ENCODE data around the gene TNFAIP3.
A peak's percentile ranks its signal among the peaks of the same experiment; 100 is the strongest.

TNFAIP3 gene

GRCh38 chr6:137923866-137924653, 57.0 kb downstream of the TNFAIP3 start:
- no peak for DNase-seq (ENCODE audit: low read depth)

GRCh38 chr6:137925141-137925698, 58.2 kb downstream of the TNFAIP3 start:
- no peak for DNase-seq (ENCODE audit: low read depth)

- peak; percentile 88 for DNase-seq (ENCODE audit: low read depth)
Observed at GRCh38 chr6:137926207-137926731, 59.2 kb downstream of the TNFAIP3 start.

- no peak for DNase-seq (ENCODE audit: low read depth)
Observed at GRCh38 chr6:137926985-137927384, 59.9 kb downstream of the TNFAIP3 start.

- no peak for DNase-seq (ENCODE audit: low read depth)
Observed at GRCh38 chr6:137927777-137928218, 60.7 kb downstream of the TNFAIP3 start.

- DNase-seq (ENCODE audit: low read depth), result no peak
Observed at GRCh38 chr6:137928286-137928685, 61.2 kb downstream of the TNFAIP3 start.

GRCh38 chr6:137931849-137932465, 64.9 kb downstream of the TNFAIP3 start:
- DNase-seq (ENCODE audit: low read depth), result no peak

Data from HS-5 (cell line).